BLaER1 treated with 17β-estradiol and CSF1 and Interleukin-3, amounts not matched to agents 10 nM and 100 nM (cell line): ENCODE data around the gene OCA2.

ENCODE experiments used
- H3K27ac ChIP-seq, 11 experiments: shearing (Covaris generic); formaldehyde crosslinking; 2 replicates each; pipeline ENCODE4 v1.8.1; 2022
- H3K27me3 ChIP-seq, 11 experiments: shearing (Covaris generic); formaldehyde crosslinking; 2 replicates each; pipeline ENCODE4 v1.8.1; 2022
- H3K36me3 ChIP-seq, 11 experiments: shearing (Covaris generic); formaldehyde crosslinking; 2 replicates each; pipeline ENCODE4 v1.8.1; 2022
- H3K4me1 ChIP-seq, 10 experiments: shearing (Covaris generic); formaldehyde crosslinking; 2 replicates each; pipeline ENCODE4 v1.8.1; 2022
- H3K4me2 ChIP-seq, 11 experiments: shearing (Covaris generic); formaldehyde crosslinking; 2 replicates each; pipeline ENCODE4 v1.8.1; 2022
- H3K4me3 ChIP-seq, 10 experiments: shearing (Covaris generic); formaldehyde crosslinking; 2 replicates each; pipeline ENCODE4 v1.8.1; 2022
- H3K9ac ChIP-seq, 11 experiments: shearing (Covaris generic); formaldehyde crosslinking; 2 replicates each; pipeline ENCODE4 v1.8.1; 2022
- H3K9me3 ChIP-seq, 11 experiments: shearing (Covaris generic); formaldehyde crosslinking; replicated peaks in 1 of 11; 2 replicates each; pipeline ENCODE4 v1.8.1; 2022
- H4K20me1 ChIP-seq, 11 experiments: shearing (Covaris generic); formaldehyde crosslinking; 2 replicates each; pipeline ENCODE4 v1.8.1; 2022
- Cebpa-rat ChIP-seq, 11 experiments: shearing (Covaris generic); IDR thresholded peaks; 2 replicates each; pipeline ENCODE4 v1.8.1; 2022

OCA2 gene

DNA sequence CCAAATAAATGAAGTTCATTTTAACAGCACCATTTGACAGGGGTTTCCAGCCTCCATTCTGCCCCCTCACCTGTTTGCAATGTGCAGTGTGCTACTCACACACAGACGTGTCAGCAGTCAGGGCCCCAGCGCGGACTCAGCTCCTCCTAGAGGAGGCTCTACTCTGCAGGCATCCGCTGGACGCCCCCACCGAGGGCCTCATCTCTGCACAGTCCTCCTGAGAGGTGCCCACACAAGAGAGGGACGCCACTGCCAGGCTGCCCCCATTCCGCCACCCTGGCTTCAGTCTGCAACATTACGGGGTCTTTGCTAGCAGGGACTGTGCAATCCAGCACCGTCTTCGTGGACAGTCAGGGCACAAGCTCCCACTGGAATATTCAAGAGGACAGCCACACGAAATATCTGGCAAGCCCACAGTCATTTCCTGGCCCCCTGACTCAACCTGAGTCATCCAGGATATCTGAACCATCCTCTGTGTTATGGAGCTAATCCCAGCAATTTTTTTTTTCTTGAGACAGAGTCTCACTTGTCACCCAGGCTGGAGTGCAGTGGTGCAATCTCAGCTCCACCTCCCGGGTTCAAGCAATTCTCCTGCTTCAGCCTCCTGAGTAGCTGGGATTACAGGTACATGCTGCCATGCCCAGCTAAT, 255.0 kb downstream of the OCA2 start:
- TF ChIP-seq Cebpa-rat (IDR thresholded peaks at IDR 0.05) = no peak
- no peak overlapping the region for H3K9ac ChIP-seq
- H3K4me1 ChIP-seq = peaks cover 0 to 23% (median 2%) of the 10 kb centered on the region in 10 experiments; a peak in 6 of 20 replicates
- H4K20me1 ChIP-seq = no peaks in the 10 kb centered on the region
- no peaks in the 10 kb centered on the region for H3K36me3 ChIP-seq
- no peaks in the 10 kb centered on the region for H3K27me3 ChIP-seq
- H3K27ac ChIP-seq = no peak overlapping the region
- no peak overlapping the region for H3K4me3 ChIP-seq
- peaks cover 0 to 10% (median 5%) of the 10 kb centered on the region in 11 experiments; a peak in 9 of 22 replicates for H3K9me3 ChIP-seq
- peak overlapping the region in 5 of 11 experiments; percentile 0 to 37 (median 14); a peak in 2 of 22 replicates for H3K4me2 ChIP-seq

DNA sequence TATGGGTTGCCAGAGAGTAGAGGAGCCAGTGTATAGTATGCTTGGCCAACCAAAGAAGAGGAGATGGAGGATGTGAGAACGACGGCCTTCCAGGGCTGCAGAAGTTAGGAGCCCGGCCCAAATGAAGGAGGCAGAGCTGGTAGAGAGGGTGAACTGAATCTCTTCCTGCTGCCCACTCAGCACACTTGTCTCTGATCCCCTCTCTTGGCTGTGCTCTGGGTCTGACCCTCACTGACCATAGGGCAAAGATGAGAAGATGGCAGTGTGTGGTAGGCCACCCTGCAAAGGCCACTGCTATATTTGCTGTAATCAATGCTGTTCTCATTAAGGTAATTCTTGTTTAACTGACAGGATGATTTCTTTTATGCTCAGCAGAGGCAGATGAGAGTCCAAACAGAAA, 256.0 kb downstream of the OCA2 start:
- Histone ChIP-seq H3K4me1 (peaks cover 3 to 26% (median 8%) of the 10 kb centered on the region in 10 experiments), H3K36me3 (no peaks in the 10 kb centered on the region), H3K27ac (no peak overlapping the region), H3K4me3 (no peak overlapping the region), H3K27me3 (no peaks in the 10 kb centered on the region), H4K20me1 (no peaks in the 10 kb centered on the region), H3K9ac (no peak overlapping the region), H3K9me3 (peaks cover 0 to 4% (median 0%) of the 10 kb centered on the region in 11 experiments; a peak in 2 of 22 replicates), H3K4me2 (peak overlapping the region in 2 of 11 experiments; percentile 7 to 14; a peak in 3 of 22 replicates)
- TF ChIP-seq Cebpa-rat (IDR thresholded peaks at IDR 0.05) = no peak

DNA sequence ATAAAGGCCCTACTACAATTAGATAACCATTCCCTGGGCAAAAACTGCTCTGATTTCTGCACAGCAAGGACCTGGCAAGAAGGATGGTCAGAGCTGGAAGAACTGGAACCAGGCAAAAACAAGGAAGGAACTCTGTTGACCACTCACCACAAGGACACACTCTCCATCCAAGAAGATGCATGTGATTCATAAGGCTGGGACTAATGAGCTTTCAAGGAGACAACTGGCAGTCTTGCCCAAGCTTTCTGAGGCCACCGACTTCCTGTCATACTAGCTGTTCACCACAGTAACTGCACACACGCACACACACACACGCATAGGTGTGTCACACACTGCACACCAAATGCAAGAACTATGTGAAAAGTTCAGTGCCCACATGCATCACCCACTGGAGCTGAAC, 256.6 kb downstream of the OCA2 start:
- H3K4me3 ChIP-seq = no peak overlapping the region
- H3K27me3 ChIP-seq = no peaks in the 10 kb centered on the region
- H3K9ac ChIP-seq = no peak overlapping the region
- peaks cover 9 to 32% (median 14%) of the 10 kb centered on the region in 10 experiments for H3K4me1 ChIP-seq
- H3K27ac ChIP-seq = no peak overlapping the region
- H3K9me3 ChIP-seq = no peaks in the 10 kb centered on the region
- H4K20me1 ChIP-seq = no peaks in the 10 kb centered on the region
- no peaks in the 10 kb centered on the region for H3K36me3 ChIP-seq
- TF ChIP-seq Cebpa-rat (IDR thresholded peaks at IDR 0.05) = no peak
- peak overlapping the region in 5 of 11 experiments; percentile 7 to 51 (median 20); a peak in 7 of 22 replicates for H3K4me2 ChIP-seq

DNA sequence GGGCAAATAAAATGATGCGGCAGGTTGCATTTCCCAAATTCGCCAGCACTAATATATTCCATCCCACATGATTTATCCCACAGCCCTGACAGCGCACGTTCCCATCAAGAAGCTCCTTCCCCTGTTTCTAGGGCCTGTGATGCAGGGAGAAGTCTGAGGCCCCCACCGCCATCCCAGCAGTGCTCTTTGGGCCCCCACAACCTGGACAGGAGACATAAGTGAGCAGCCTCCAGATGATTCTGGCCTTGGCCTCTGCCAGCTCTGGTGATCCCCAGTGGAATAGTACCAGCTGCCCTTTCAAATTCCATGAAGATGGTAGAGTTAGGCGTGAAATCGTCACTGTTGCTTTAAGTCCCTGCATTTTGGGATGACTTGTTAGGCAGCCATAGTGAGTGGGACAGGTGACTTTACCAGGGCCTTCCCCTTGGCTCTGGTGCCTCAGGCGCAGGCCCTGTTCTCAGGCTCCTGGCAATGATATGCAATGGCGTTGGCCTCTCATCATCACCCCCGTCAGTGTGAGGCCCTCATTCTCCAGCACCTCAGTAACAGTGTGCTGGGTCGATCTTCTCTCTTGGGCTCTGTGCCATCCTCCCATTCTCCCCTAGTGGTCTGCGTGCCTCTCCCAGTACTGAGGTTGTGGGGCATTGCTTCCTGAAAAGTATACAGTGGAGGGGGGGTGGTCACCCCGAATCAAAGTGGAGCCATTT, 263.7 kb downstream of the OCA2 start:
- peaks cover 16 to 31% (median 23%) of the 10 kb centered on the region in 10 experiments for H3K4me1 ChIP-seq
- H3K4me3 ChIP-seq = no peak overlapping the region
- no peak overlapping the region for H3K4me2 ChIP-seq
- no peaks in the 10 kb centered on the region for H3K36me3 ChIP-seq
- no peaks in the 10 kb centered on the region for H3K9me3 ChIP-seq
- H3K27ac ChIP-seq = no peak overlapping the region
- no peak overlapping the region for H3K9ac ChIP-seq
- TF ChIP-seq Cebpa-rat (IDR thresholded peaks at IDR 0.05) = no peak
- no peaks in the 10 kb centered on the region for H3K27me3 ChIP-seq
- H4K20me1 ChIP-seq = no peaks in the 10 kb centered on the region

DNA sequence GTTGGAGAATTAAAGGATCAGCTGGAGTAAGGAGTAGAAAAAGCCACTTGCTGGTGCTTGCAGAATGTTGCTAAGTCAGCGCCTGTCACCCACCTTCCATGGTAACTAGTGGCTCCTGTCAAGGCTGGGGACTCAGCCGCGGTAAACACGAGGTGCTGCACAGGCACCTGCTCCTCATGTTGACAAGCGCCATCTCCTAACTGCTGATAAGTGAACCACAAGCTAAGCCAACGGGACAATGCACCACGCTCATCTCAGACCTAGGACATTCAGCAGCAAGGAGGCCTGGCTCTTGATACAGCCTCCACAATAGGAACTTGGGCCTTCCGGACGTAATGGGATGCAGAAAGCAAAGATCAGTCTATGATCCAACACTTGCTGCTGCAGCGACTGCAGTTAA, 264.4 kb downstream of the OCA2 start:
- Histone ChIP-seq H3K36me3 (no peaks in the 10 kb centered on the region), H3K9me3 (no peaks in the 10 kb centered on the region), H3K27me3 (no peaks in the 10 kb centered on the region), H4K20me1 (no peaks in the 10 kb centered on the region), H3K9ac (no peak overlapping the region), H3K27ac (no peak overlapping the region), H3K4me1 (peaks cover 16 to 31% (median 23%) of the 10 kb centered on the region in 10 experiments), H3K4me2 (no peak overlapping the region), H3K4me3 (no peak overlapping the region)
- no peak for TF ChIP-seq Cebpa-rat (IDR thresholded peaks at IDR 0.05)

DNA sequence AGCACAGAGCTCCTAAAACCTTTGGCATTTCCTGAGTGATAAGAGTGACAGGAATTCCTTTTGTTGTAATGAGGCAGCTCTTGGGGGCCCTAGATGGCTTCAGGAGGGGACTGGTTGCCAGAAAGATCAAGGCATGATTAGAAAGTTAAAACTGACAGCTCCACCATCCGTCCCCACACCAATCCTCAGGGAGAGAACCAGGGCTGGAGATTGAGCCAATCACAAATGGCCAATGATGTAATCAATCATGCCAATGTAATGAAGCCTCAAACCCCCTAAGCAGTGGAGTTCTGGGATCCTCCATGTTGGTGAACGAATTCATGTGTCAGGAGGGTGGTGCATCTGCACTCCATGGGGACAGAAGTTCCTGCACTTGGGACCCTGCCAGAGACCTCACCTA, 265.1 kb downstream of the OCA2 start:
- no peak overlapping the region for H3K4me2 ChIP-seq
- H3K36me3 ChIP-seq = no peaks in the 10 kb centered on the region
- no peak overlapping the region for H3K9ac ChIP-seq
- no peaks in the 10 kb centered on the region for H4K20me1 ChIP-seq
- no peak overlapping the region for H3K4me3 ChIP-seq
- no peaks in the 10 kb centered on the region for H3K27me3 ChIP-seq
- H3K27ac ChIP-seq = no peak overlapping the region
- H3K4me1 ChIP-seq = peaks cover 16 to 31% (median 23%) of the 10 kb centered on the region in 10 experiments
- TF ChIP-seq Cebpa-rat (IDR thresholded peaks at IDR 0.05) = no peak
- H3K9me3 ChIP-seq = no peaks in the 10 kb centered on the region

DNA sequence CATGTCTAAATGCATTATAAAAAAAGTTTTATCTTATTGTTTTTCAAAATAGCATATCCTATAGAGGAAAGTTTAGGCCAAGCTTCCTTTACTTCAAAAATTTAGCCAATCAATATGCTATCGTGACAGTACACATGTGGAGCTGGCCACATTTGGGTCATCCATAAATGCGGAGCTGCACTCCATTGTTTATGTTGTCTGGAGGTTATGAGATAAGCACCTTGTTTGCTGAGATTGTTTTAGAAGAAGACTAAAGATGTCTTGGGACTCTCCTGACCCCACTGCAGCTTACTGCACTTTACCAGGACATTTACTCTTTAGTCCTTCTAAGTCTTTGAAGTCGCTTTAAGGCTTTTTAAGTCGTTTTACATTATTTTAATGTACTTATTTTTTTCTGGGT, 265.9 kb downstream of the OCA2 start:
- TF ChIP-seq Cebpa-rat (IDR thresholded peaks at IDR 0.05) = no peak
- no peak overlapping the region for H3K4me3 ChIP-seq
- H3K27me3 ChIP-seq = no peaks in the 10 kb centered on the region
- H3K27ac ChIP-seq = no peak overlapping the region
- H4K20me1 ChIP-seq = no peaks in the 10 kb centered on the region
- no peaks in the 10 kb centered on the region for H3K36me3 ChIP-seq
- peaks cover 14 to 25% (median 18%) of the 10 kb centered on the region in 10 experiments for H3K4me1 ChIP-seq
- H3K4me2 ChIP-seq = no peak overlapping the region
- no peaks in the 10 kb centered on the region for H3K9me3 ChIP-seq
- H3K9ac ChIP-seq = no peak overlapping the region

DNA sequence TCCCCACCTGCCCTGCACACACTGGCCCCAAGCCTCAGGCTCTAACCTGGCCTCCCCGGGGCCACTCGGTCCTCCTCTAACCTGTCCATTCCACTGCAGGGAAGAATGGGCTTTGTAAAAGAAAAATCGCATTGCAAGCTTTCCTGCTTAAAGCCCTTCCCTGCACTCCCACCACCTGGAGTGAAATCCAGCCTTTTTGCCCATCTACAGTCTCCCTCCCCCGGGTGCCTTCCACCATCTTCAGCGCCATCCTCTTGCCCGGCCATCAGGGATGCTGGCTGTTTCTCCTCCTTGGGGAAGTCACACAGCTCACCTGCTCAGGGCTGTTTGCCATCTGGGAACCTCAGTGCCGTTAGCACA, 266.9 kb downstream of the OCA2 start:
- Histone ChIP-seq H3K9ac (no peak overlapping the region), H4K20me1 (no peaks in the 10 kb centered on the region), H3K27me3 (no peaks in the 10 kb centered on the region), H3K4me3 (no peak overlapping the region), H3K4me1 (peaks cover 5 to 16% (median 9%) of the 10 kb centered on the region in 10 experiments), H3K4me2 (no peak overlapping the region), H3K36me3 (no peaks in the 10 kb centered on the region), H3K9me3 (no peaks in the 10 kb centered on the region), H3K27ac (no peak overlapping the region)
- no peak for TF ChIP-seq Cebpa-rat (IDR thresholded peaks at IDR 0.05)

DNA sequence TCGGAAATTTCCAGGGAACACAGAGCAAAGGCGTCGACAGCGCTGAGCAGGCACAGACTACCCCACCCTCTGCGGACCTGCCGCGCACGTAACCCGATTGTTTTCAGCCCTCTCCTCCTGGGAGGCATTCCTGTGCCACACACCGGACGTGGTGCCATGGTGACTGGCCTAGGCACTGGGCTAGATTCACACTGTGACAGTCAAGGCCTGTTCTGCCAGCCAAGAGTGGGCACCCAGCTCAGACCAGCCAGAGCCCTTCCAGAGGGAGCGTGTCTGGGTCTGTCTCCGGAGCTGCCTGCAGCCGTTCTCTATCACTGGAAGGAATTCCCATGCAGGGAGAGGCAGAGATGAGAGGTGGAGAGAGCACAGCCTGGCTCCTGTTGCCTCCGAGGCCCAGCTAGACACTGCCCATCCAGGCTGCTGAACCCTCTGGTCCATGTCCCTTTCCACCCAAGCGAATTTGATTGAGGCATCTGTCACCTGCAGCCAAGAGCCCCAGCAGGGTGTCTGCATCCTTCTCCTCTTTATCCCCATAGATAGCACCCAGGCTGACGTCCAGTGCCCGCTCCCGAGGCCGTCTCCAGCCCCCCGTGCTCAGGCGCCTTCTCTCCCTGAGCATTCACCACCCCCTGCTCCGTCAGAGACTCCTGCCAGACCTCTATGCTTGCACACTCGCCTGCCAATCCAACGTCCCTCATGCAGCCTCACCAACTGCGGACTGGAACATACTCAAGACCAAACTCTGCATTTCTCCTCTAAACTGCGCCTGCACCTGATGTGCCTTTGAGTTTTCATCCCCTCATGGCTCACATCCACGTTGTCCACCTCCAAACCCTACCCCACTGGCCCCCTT, 267.5 kb downstream of the OCA2 start:
- H3K27me3 ChIP-seq = no peaks in the 10 kb centered on the region
- H3K36me3 ChIP-seq = no peaks in the 10 kb centered on the region
- no peak overlapping the region for H3K4me2 ChIP-seq
- H3K4me3 ChIP-seq = no peak overlapping the region
- peaks cover 2 to 10% (median 8%) of the 10 kb centered on the region in 10 experiments; a peak in 10 of 20 replicates for H3K4me1 ChIP-seq
- no peak overlapping the region for H3K27ac ChIP-seq
- H3K9ac ChIP-seq = no peak overlapping the region
- no peak for TF ChIP-seq Cebpa-rat (IDR thresholded peaks at IDR 0.05)
- H4K20me1 ChIP-seq = no peaks in the 10 kb centered on the region
- no peaks in the 10 kb centered on the region for H3K9me3 ChIP-seq
